ENCODE measurements around the gene TBCD. TPM values are rescaled to one million over a fixed set of nuclear protein-coding genes. Genes with fewer than 3 reads are reported as not detected.
"Not testable (repeated sequence)": the region's sequence is repeated elsewhere in the genome, so short reads cannot be mapped to it uniquely, and the experiment has no call there.

Gene TBCD
- total RNA-seq, 1 donor from 2014 or later, result 59.8 TPM

DNA sequence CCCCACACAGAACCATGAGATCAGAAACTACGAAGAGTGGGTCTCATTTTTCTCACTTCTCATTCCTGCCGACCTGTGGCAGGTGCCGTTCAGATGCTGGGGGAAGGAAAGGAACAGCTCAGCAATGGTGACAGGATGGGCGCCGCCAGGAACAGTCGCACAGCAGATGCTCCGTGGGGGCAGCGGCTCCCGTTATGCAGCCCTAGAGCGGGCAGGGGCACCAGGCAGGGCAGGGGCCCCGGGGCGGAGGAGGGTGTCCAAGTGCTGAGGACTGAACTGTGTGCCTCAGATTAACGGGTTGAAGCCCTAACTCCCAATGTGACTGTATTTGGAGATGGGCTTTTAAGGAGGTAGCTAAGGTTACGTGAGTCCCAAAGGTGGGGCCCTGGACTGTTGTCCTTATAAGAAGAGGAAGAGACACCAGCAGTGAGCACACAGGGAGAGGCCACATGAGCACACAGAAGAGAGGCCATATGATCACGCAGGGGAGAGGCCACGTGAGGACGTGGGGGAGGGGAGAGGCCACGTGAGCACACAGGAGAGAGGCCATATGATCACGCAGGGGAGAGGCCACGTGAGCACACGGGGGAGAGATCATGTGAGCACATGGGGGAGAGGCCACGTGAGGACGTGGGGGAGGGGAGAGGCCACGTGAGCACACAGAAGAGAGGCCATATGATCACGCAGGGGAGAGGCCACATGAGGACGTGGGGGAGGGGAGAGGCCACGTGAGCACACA, 231.8 kb downstream of the TBCD start:
- Mint-ChIP-seq H3K9me3 (ENCODE audit: low read depth) (peaks cover 7% of the 10 kb centered on the region), H3K4me1 (ENCODE audit: low read depth) (peaks cover 19% of the 10 kb centered on the region), H3K36me3 (ENCODE audit: low read depth) (peaks cover 6% of the 10 kb centered on the region), H3K27me3 (ENCODE audit: low read depth) (no peaks in the 10 kb centered on the region), H3K4me3 (ENCODE audit: unreplicated experiment) (no peak overlapping the region), H3K27ac (ENCODE audit: unreplicated experiment) (no peak overlapping the region)
- TF ChIP-seq, protein P1, sequence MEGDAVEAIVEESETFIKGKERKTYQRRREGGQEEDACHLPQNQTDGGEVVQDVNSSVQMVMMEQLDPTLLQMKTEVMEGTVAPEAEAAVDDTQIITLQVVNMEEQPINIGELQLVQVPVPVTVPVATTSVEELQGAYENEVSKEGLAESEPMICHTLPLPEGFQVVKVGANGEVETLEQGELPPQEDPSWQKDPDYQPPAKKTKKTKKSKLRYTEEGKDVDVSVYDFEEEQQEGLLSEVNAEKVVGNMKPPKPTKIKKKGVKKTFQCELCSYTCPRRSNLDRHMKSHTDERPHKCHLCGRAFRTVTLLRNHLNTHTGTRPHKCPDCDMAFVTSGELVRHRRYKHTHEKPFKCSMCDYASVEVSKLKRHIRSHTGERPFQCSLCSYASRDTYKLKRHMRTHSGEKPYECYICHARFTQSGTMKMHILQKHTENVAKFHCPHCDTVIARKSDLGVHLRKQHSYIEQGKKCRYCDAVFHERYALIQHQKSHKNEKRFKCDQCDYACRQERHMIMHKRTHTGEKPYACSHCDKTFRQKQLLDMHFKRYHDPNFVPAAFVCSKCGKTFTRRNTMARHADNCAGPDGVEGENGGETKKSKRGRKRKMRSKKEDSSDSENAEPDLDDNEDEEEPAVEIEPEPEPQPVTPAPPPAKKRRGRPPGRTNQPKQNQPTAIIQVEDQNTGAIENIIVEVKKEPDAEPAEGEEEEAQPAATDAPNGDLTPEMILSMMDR (IDR thresholded peaks at IDR 0.05), result no peak
- no peak for DNase-seq (ENCODE audit: low spot score)

DNA sequence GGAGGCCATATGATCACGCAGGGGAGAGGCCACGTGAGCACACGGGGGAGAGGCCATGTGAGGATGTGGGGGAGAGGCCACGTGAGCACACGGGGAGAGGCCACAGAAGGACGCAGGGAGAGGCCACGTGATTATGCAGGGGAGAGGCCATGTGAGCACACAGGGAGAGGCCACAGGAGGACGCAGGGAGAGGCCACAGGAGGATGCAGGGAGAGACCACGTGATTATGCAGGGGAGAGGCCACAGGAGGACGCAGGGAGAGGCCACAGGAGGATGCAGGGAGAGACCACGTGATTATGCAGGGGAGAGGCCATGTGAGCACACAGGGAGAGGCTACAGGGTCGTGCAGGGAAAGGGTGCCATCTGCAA, 232.4 kb downstream of the TBCD start:
- not testable (repeated sequence) for H3K36me3 Mint-ChIP-seq (ENCODE audit: low read depth); H3K27me3 Mint-ChIP-seq (ENCODE audit: low read depth); DNase-seq (ENCODE audit: low spot score); H3K9me3 Mint-ChIP-seq (ENCODE audit: low read depth); H3K4me3 Mint-ChIP-seq (ENCODE audit: unreplicated experiment); H3K27ac Mint-ChIP-seq (ENCODE audit: unreplicated experiment)
- peaks cover 19% of the 10 kb centered on the region for H3K4me1 Mint-ChIP-seq (ENCODE audit: low read depth)

DNA sequence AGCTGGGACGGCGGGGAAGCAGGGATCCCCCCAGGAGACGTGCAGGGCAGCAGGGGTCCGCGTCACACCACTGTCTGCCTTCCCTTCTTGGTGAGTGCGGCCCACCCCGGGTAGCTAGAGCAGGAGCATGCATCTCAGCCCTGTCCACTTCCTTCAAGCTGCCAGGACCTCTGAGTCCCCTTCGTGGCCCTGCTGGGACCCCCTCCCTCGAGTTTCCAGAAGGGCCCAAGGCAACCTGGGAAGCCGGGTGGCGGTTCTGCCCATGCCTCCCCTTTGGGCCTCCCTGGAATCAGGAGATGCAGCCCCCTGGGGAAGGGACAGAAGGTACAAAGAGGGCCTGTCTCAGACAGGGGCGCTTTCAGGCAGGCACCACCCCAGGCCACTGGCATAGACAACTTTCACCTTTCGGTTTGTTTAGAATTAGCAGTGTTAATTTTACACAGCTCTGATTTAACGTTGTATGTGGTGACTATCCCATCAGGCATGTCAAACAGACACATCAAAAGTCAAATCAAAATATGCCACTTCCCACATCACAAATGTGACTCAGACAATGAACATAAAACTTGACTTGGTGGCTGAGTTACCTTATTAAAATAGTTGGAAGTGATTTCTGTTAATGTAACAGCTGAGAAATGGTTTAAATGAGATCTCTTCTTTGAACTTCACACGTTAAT, 233.0 kb downstream of the TBCD start:
- peaks cover 19% of the 10 kb centered on the region for H3K4me1 Mint-ChIP-seq (ENCODE audit: low read depth)
- H3K36me3 Mint-ChIP-seq (ENCODE audit: low read depth), result peaks cover 6% of the 10 kb centered on the region
- no peak for DNase-seq (ENCODE audit: low spot score)
- H3K27ac Mint-ChIP-seq (ENCODE audit: unreplicated experiment), result no peak overlapping the region
- TF ChIP-seq, protein P1 (IDR thresholded peaks at IDR 0.05), result no peak
- H3K9me3 Mint-ChIP-seq (ENCODE audit: low read depth), result peaks cover 7% of the 10 kb centered on the region
- H3K4me3 Mint-ChIP-seq (ENCODE audit: unreplicated experiment), result no peak overlapping the region
- H3K27me3 Mint-ChIP-seq (ENCODE audit: low read depth), result no peaks in the 10 kb centered on the region

DNA sequence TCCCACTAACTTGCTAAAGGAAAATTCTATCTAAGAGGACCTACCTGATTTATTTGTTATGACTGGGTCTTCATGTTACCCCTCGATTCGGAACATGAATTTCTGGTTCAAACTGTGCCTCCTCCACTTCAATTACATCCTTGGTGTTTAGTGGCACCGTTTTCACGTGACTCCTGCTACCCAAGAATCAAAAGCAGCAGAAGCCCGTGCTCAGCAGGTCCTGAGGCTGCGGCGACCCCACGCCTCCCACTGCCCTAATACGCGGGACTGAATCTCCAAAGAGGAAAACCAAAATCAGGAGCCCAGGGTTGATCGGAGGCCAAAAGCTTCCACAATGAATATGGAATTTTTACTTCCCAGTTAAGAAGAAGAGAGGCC, 233.6 kb downstream of the TBCD start:
- Mint-ChIP-seq H3K4me3 (ENCODE audit: unreplicated experiment) (no peak overlapping the region), H3K9me3 (ENCODE audit: low read depth) (peaks cover 7% of the 10 kb centered on the region), H3K36me3 (ENCODE audit: low read depth) (peaks cover 8% of the 10 kb centered on the region), H3K4me1 (ENCODE audit: low read depth) (peaks cover 19% of the 10 kb centered on the region), H3K27ac (ENCODE audit: unreplicated experiment) (peak overlapping the region; percentile 49), H3K27me3 (ENCODE audit: low read depth) (no peaks in the 10 kb centered on the region)
- DNase-seq (ENCODE audit: low spot score), result no peak
- TF ChIP-seq, protein P1 (IDR thresholded peaks at IDR 0.05), result no peak

DNA sequence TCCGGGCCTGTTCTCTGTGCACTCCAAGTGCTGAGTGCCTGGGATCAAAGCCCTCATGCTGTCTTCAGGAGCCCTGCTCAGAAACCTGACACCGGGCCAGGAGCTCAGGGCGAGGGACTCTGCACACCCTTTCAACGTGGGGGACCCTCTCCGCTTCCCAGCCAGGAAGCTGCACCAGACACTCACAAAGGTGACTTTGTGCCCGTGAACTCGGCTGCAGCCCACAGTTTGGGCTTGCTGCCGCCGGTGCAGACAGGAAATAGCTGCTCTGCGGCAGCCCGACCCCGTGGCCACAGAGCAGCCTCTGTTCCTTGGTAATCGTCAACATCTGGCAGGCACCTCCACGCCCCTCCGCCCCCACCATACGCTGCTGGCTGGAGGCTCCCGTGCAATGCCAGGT, 234.1 kb downstream of the TBCD start:
- Mint-ChIP-seq H3K4me1 (ENCODE audit: low read depth) (peaks cover 19% of the 10 kb centered on the region), H3K27me3 (ENCODE audit: low read depth) (no peaks in the 10 kb centered on the region), H3K4me3 (ENCODE audit: unreplicated experiment) (peak overlapping the region; percentile 15), H3K36me3 (ENCODE audit: low read depth) (peaks cover 8% of the 10 kb centered on the region), H3K9me3 (ENCODE audit: low read depth) (peaks cover 7% of the 10 kb centered on the region), H3K27ac (ENCODE audit: unreplicated experiment) (peak overlapping the region; percentile 53)
- TF ChIP-seq, protein P1 (IDR thresholded peaks at IDR 0.05), result no peak
- no peak for DNase-seq (ENCODE audit: low spot score)

DNA sequence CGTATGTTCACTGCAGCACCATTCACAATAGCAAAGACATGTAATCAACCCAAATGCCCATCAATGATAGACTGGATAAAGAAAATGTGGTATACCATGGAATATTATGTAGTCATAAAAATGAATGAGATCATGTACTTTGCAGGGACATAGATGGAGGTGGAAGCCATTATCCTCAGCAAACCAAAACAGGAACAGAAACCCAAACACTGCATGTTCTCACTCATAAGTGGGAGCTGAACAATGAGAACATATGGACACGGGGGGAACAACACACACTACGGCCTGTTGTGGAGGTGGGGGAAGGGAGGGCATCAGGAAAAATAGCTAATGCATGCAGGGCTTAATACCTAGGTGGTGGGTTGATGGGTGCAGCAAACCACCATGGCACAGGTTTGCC, 237.2 kb downstream of the TBCD start:
- not testable (repeated sequence) for H3K4me3 Mint-ChIP-seq (ENCODE audit: unreplicated experiment); DNase-seq (ENCODE audit: low spot score); H3K27ac Mint-ChIP-seq (ENCODE audit: unreplicated experiment); H3K27me3 Mint-ChIP-seq (ENCODE audit: low read depth)
- Mint-ChIP-seq H3K4me1 (ENCODE audit: low read depth) (peaks cover 19% of the 10 kb centered on the region), H3K36me3 (ENCODE audit: low read depth) (peaks cover 24% of the 10 kb centered on the region), H3K9me3 (ENCODE audit: low read depth) (peaks cover 34% of the 10 kb centered on the region)
